IPS-NIHi7 (cell line): ENCODE data around the gene HDAC9.

ENCODE experiments used
- DNase-seq: peaks from one replicate; pipeline ENCODE4 v3.0.0; 2012; ENCODE audit warnings: mixed read lengths; ENCODE audit errors: extremely low spot score

Gene HDAC9

DNA sequence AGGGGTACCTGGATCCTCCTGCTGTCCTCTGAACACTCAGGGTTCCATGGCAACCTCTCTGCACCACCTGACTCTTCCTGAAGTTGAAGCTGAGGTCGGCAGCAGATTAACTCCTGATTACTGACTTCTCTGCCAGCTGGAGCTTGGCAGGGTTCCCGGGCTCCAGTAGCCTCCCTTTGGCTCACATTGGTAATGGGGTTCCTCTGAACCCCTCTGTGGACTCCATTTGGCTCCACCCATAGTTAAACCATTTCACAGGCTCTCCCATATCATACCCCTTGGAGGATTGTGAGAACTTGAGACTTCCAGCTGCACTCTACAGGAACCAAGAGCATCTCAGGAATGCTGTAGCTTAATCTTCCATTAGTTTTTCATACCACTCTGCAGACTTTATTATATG lies 292.5 kb downstream of the HDAC9 start:
- DNase-seq, result no peak

- peak; percentile 13 for DNase-seq
These were observed 297.5 kb downstream of the HDAC9 start for GRCh38 chr7:18792871-18793595.

DNA sequence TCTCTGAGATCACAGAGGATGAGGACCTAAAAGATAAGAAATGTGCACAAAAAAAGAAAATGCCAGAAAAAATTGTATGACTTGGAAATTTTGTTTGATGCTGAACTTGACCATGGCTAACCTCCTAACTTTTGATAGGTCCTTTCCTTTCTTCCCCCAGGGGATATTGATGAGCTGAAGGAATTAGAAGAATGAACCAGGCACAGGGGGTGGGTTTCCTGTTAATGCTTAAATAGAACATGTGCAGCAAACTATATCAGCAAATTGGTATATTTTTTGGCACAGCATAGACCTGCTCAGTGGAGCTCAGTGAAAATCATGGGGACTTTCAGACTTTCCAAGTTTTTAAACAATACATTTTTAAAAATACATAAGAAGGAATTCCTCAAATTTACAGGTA lies 300.7 kb downstream of the HDAC9 start:
- DNase-seq, result no peak

DNA sequence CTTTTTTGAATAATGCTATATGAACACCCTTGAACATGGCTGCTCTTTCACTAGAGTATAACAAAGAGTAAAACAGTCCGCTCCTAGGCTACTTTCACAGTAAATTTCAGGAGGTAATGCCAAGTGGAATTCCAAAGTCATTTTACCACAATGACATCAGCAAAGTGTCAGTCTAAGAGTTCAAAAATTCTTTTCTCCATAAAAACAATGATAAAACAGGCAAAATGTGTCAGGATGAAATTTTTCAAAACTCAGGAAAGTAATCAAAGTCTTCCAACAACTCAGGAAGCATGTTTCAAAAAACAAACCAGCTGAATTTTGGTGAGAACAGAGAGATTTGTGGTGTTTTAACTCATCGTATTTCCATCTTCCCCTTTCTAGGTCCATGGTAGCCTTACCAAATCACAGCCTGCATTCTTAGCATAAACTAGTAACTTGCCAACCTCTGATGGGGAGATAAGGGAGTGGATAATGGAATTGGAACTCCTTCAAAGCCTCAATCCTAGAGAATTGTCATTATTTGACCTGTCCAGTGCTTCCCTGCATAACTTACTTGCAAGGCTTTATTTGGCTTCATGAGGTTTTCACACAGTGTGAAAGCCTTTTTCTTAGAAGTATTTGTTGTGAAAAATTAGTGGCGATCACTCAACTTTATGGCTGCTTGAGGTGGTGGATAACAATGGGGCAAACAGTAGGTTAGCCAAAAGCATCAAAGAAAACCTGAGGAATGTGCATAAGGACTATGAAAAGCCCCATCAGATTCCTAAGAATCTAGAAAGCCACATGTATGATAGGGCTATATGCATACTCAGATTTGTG lies 302.7 kb downstream of the HDAC9 start:
- no peak for DNase-seq

DNA sequence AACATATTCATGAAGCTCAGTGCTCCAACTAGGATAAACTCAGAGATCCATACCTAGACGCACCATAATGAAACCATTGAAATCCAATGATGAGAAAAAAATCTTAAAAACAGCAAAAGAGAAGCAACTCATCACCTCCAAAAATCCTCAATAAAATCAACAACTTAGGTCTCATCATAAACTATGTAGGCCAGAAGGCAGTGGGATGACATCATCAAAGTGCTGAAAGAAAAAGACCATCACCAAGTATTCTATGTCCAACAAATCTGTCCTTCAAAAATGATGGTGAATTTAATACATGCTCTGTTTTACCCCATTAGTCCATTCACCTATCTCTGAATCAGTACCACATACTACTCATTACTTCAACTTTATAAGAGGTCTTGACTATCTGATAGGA lies 304.4 kb downstream of the HDAC9 start:
- no peak for DNase-seq

DNA sequence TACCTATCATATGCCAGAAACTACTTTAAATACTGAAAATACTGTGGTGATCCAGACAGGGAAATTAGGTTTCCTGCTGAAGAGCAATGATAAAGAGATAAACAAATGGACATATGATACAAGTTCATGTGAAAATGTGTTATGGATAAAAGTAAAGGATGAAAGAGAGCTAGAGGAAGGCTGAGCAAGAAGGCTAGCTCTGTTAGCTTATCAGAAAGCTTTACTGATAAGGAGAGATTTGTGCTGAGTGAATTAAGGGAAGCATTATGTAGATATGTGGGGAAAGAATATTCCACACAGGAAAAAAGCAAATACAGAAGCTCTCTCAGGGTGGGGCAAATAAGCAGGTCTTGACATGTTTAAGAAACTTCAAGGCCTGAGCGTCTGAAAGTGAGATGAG lies 308.4 kb downstream of the HDAC9 start:
- no peak for DNase-seq

DNA sequence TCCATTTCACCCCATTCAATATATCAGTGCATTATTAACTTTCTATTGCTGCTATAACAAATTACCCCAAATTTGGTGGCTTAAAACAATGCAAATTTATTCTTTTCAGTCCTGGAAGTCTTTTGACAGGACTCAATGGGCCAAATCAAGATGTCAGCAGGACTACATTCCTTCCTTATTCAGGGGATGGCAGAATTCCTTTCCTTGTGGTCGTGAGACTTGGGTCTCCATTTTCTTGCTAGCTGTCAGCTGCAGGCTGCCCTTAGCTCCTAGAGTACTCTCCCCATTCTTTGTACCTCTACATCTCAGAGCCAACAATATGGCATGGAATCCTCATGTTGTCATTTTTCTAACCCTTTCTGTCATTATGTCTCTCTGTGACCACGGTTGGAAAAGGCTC lies 310.6 kb downstream of the HDAC9 start:
- no peak for DNase-seq

DNA sequence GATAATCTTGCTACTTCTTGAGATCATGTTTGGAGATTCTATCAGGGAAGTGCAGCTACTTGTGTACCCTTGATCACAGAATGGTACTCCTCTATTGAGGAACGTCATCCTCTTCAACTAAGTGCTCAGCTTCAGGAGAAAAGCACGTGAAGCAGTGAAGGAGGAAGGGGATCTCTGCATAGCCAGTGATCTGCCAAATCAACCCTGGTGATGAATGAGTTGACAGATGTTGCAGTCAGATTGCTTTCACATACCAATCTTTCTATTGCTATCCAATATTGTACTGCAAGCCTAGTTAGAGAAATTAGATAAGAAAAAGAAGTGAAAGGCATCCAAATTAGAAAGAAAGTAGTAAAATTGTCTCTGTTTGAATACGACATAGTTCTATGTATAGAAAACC lies 312.5 kb downstream of the HDAC9 start:
- DNase-seq, result no peak

DNA sequence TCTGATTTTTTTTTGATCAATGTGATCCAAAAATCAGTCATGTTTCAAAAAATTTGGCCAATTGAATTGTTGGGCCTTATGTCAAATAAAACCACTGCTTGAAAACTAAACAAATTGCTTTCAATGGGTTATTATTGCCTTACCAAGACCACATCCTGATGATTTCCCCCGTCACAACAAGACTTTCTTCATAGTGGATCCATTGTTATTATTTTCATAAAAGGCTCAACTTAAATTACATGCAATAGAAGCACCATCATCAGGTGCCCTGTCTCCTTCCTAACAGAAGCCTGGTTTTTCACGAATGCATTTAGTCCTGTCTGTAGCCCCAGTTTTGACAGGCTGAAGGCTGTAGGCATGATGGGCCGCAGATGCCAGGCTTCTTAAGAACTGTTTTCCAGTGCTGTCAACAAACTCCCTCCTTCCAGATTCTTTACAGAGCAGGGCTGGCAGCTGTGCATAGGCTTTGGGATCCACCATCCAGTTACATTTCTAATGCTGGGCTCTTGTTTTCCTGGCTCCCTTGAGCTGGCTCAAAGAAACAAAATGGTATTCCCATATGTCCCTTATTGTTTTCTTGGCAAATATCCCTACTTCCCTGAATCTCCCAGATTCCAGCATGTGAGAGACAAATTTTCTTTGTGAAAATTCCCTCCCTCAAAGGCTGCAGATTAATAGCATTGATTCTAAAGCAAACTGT lies 319.9 kb downstream of the HDAC9 start:
- DNase-seq, result no peak

DNA sequence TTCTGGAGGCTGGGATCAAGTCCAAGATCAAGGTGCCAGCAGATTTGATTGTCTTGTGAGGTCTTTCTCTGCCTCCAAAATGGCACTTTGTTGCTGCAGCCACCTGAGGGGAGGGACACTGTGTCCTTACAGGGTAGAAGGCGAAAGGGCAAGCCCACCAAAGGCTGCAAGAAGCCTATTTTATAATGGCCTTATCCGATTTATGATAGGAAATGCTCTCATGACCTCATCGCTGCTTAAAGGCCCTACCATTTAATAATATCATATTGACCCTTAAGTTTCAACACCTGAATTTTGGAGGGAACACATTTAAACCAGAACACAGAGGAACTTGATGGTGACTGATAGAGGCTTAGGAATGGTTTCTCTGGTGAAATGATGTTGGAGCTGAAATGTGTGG lies 325.4 kb downstream of the HDAC9 start:
- DNase-seq, result no peak

GRCh38 chr7:18821554-18821953 lies 326.0 kb downstream of the HDAC9 start:
- DNase-seq, result no peak

DNA sequence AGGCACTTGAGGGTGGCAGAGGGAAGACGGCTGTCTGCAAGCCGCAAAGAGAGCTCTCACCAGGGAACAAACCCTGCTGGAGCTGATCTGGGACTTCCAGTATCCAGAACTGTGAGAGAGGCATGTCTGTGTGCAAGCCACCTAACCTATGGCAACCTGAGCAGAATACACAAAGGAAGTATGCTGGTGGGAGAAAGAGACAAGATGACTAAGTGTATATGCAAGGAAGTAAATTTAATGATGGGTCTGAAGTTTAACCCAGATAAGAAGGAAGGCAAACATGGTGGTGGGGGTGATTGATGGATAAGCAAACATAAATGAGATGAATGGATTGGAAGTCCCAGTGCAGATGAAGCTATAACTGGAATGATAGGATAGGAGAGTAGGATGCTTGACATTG lies 328.6 kb downstream of the HDAC9 start:
- no peak for DNase-seq

GRCh38 chr7:18828260-18828993 lies 332.9 kb downstream of the HDAC9 start:
- DNase-seq, result no peak

DNA sequence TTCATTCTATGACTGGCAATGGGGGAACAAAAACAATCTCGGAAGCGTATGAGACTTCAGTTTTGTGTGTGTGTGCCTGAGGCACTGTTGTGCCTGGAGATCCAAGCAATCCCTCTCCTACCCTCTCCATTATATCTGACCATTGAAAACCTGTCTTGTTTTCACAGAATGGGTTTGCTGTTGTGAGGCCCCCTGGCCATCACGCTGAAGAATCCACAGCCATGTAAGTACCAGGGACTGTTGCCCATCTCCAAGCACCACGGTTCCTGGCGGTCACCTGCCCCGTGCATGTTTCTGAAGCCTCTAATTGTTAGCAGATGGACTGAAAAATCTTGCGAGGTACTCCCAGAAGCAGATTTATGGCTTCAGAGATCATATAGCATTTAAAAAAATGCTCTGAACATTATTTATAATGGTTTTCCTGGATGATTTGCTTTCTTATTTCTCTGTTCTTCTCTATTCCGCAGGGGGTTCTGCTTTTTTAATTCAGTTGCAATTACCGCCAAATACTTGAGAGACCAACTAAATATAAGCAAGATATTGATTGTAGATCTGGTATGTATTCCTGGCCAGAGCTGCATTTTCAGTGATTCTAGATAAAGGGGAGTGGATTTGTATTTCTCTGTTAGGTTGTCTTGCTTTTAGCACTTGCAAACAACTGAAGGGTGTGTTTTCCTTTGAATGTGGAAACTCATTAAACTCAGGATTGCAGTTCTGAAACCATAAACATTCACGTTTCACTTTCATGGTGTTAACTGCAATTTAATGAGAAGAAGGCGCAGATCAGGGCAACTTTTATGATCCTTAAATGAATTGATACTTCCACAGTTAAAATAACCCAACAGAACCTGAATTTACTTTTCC lies 333.7 kb downstream of the HDAC9 start:
- DNase-seq, result no peak

GRCh38 chr7:18829858-18830285 lies 334.3 kb downstream of the HDAC9 start:
- DNase-seq, result no peak

DNA sequence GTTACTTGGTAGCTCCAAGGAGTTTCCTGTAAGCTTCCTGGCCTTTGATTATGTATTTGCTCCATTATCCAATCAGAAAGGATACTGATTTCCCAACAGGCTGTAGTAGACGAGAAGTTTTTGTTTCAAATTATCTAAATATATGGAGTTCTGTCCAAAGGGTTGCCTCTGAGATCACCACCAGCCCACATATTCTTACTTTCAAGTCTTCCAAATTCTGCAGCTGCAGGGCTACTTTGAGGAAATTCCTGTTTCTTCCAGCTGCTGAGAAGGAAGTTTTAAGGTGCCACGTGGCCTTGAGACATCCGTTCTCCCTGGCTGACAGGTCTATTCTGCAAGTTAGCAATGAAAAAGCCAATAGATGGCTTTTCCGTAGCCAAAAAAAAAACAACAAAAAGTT lies 335.9 kb downstream of the HDAC9 start:
- no peak for DNase-seq

GRCh38 chr7:18831943-18832342 lies 336.4 kb downstream of the HDAC9 start:
- no peak for DNase-seq

DNA sequence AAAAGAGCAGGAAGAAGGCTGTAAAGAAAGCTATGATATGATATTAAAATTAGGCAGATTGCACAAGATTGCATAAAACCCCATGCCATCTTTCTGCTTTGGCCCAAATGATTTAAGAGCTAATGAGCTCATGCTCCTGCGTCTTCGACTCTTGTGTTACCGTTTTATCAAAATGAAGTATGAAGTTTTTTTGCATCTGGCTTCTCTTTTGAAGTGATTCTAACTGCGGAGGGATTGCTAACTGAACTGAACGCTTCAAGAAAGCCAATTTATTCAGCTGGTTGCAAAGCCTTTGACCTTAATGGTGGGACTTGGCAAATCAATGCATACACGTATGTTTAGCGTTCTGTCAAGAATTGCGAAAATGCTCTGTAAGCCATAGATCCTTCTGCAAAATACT lies 339.0 kb downstream of the HDAC9 start:
- DNase-seq, result no peak

DNA sequence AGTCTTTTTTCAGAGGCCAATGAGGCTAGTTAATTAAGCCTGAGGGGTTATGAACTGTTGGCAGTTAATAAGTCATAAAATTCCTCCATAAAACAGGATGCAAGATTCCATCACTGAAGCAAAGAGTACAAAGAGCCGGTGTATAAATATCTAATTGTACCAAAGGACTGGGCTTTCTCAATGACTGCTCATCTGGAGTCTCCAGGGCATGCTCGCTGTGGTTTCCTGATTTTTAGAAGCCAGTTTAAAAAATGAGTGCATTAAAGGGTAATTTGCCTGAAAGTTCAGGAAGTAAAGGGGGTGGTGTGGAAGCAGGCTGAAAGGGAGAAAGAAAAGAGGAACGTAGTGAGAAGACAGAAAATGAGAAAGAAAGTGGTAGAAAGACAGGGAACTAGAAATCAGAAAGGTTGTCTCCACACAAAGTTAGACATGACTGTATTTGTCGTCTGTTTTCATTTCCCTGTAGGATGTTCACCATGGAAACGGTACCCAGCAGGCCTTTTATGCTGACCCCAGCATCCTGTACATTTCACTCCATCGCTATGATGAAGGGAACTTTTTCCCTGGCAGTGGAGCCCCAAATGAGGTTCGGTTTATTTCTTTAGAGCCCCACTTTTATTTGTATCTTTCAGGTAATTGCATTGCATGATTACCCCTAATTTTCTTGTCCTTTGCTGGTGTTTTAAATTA lies 339.6 kb downstream of the HDAC9 start:
- DNase-seq, result no peak

GRCh38 chr7:18843979-18844378 lies 348.4 kb downstream of the HDAC9 start:
- no peak for DNase-seq
